Adrenal gland (tissue), 5 donors: Measurements from ENCODE around the gene MKKS.

ENCODE experiments used
- POLR2A ChIP-seq, 2 donors: fragments of 450-650 bp; IDR thresholded peaks; one replicate each; pipeline ENCODE4 v1.6.1; 2017; ENCODE audit warnings: antibody characterized with exemption in 2 of 2, mild to moderate bottlenecking in 2 of 2, moderate library complexity in 1 of 2
- TF ChIP-seq, protein P1 (sequence below), 6 experiments: fragments of 450-650 bp in 4 of 6; fragments of 200-600 bp in 2 of 6; sonication (generic) in 1 of 6; IDR thresholded peaks; 1 replicate in 5 of 6; 2 replicates in 1 of 6; pipeline versions ENCODE4 v1.5.1 to v1.8.0; 2016 to 2021; ENCODE audit warnings: antibody characterized with exemption in 6 of 6, mild to moderate bottlenecking in 2 of 6, moderate library complexity in 1 of 6
- donor health status: DM: no; HTN: no; CAD: no.

DNA sequence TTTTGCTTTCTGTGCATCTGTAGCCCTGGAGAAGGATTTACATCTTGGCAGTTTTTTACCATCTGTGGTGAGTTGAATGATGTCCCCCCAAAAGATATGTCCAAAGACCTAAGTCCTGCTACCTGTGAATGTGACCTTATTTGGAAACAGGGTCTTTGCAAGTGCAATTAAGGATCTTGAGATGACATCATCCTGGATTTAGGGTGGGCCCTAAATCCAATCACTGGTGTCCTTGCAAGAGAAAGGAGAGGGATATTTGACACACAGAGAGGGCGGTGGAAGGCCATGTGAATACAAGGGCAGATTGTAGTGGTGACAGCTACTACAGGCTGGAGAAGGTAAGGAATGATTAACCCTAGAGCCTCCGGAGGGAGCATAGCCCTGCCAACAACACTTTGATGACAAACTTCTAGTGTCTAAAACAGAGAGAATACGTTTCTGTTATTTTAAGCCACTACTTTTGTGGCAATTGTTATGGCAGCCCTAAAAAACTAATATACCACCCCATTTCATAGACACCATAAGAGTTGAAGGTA is 35.1 kb downstream of the MKKS start:
- TF ChIP-seq POLR2A (IDR thresholded peaks at IDR 0.05) = no peak
- TF ChIP-seq, protein P1, sequence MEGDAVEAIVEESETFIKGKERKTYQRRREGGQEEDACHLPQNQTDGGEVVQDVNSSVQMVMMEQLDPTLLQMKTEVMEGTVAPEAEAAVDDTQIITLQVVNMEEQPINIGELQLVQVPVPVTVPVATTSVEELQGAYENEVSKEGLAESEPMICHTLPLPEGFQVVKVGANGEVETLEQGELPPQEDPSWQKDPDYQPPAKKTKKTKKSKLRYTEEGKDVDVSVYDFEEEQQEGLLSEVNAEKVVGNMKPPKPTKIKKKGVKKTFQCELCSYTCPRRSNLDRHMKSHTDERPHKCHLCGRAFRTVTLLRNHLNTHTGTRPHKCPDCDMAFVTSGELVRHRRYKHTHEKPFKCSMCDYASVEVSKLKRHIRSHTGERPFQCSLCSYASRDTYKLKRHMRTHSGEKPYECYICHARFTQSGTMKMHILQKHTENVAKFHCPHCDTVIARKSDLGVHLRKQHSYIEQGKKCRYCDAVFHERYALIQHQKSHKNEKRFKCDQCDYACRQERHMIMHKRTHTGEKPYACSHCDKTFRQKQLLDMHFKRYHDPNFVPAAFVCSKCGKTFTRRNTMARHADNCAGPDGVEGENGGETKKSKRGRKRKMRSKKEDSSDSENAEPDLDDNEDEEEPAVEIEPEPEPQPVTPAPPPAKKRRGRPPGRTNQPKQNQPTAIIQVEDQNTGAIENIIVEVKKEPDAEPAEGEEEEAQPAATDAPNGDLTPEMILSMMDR (IDR thresholded peaks at IDR 0.05) = no peak
